ENCODE data around the gene SST.

GRCh38 chr3:187719628-187720336 lies 49.6 kb upstream of the SST start:
- TF ChIP-seq CTCF (IDR thresholded peaks at IDR 0.05; ENCODE audit: low read depth, low read length, missing input control) (no peak), RAD21 (IDR thresholded peaks at IDR 0.05) (peak in 1 of 2 donors; percentile 35), TAF1 (conservative IDR thresholded peaks at IDR 0.05) (no peak), REST (IDR thresholded peaks at IDR 0.05) (peak; percentile 56), JUND (IDR thresholded peaks at IDR 0.05) (peak in 1 of 2 donors; percentile 59), HNF4G (IDR thresholded peaks at IDR 0.05) (no peak), GABPA (IDR thresholded peaks at IDR 0.05 in 1 of 2, conservative IDR thresholded peaks at IDR 0.05 in 1 of 2) (no peak), SP1 (IDR thresholded peaks at IDR 0.05) (peak; percentile 60)

All from liver (tissue), 3 donors.